ENCODE results near the gene CD244. TPM values are rescaled to one million over a fixed set of nuclear protein-coding genes. Genes with fewer than 3 reads are reported as not detected.

Gene CD244
- total RNA-seq, 2 donors from 2014 or later: 0.78 to 2.2 TPM

DNA sequence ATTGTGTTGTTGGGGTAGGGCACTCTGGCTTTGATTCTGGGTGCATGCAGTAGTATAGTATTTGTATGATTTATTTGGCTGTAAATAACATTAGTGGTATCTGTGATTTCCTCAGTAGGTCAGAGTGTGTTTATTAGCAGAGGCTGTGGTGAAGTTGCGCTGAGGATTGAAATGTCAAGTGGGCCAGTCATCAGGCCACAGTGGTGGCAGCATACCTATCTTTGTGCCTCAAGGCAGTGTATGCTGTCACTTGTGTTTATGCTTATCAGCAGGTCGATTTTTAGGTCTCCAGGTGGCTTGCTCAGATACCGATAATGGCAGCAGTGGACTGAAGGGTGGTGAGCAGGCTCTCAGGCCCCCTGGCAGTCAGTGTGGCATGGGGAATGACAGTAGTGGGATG lies 55.4 kb downstream of the CD244 start:
- Histone ChIP-seq H3K4me3 (no peak overlapping the region), H3K27ac (no peak overlapping the region), H3K36me3 (no peaks in the 10 kb centered on the region), H3K27me3 (replicated peaks; ENCODE audit: insufficient read depth) (no peaks in the 10 kb centered on the region), H3K9me3 (peaks cover 8% of the 10 kb centered on the region), H3K4me1 (ENCODE audit: control insufficient read depth in 1 of 2, low read depth in 2 of 2) (no peaks in the 10 kb centered on the region)
- ATAC-seq (ENCODE audit: insufficient number of reproducible peaks, low FRiP score, low read depth) (no peak), DNase-seq (ENCODE audit: low spot score) (no peak)
- TF ChIP-seq, protein P1, sequence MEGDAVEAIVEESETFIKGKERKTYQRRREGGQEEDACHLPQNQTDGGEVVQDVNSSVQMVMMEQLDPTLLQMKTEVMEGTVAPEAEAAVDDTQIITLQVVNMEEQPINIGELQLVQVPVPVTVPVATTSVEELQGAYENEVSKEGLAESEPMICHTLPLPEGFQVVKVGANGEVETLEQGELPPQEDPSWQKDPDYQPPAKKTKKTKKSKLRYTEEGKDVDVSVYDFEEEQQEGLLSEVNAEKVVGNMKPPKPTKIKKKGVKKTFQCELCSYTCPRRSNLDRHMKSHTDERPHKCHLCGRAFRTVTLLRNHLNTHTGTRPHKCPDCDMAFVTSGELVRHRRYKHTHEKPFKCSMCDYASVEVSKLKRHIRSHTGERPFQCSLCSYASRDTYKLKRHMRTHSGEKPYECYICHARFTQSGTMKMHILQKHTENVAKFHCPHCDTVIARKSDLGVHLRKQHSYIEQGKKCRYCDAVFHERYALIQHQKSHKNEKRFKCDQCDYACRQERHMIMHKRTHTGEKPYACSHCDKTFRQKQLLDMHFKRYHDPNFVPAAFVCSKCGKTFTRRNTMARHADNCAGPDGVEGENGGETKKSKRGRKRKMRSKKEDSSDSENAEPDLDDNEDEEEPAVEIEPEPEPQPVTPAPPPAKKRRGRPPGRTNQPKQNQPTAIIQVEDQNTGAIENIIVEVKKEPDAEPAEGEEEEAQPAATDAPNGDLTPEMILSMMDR (IDR thresholded peaks at IDR 0.05): no peak

DNA sequence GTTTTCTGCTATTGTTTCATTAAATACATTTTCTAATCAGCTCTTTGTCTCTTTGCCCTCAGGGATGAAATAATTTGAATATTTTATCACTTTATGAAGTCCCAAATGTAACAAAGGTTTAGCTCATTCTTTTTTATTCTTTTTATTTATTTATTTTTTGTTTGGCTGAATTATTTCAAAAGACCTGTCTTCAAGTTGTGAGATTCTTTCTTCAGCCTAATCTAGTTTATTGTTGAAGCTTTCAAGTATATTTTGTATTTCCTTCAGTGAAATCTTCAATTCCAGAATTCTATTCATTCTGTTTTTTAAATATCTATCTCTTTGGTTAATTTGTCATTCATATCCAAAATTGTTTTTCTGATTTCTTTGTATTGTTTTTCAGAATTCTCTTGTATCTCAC lies 55.9 kb downstream of the CD244 start:
- Histone ChIP-seq H3K4me1 (ENCODE audit: control insufficient read depth in 1 of 2, low read depth in 2 of 2) (no peaks in the 10 kb centered on the region), H3K27ac (no peak overlapping the region), H3K36me3 (no peaks in the 10 kb centered on the region), H3K4me3 (no peak overlapping the region), H3K27me3 (replicated peaks; ENCODE audit: insufficient read depth) (no peaks in the 10 kb centered on the region), H3K9me3 (peaks cover 8% of the 10 kb centered on the region)
- DNase-seq (ENCODE audit: low spot score): no peak
- TF ChIP-seq, protein P1 (IDR thresholded peaks at IDR 0.05): no peak
- no peak for ATAC-seq (ENCODE audit: insufficient number of reproducible peaks, low FRiP score, low read depth)

DNA sequence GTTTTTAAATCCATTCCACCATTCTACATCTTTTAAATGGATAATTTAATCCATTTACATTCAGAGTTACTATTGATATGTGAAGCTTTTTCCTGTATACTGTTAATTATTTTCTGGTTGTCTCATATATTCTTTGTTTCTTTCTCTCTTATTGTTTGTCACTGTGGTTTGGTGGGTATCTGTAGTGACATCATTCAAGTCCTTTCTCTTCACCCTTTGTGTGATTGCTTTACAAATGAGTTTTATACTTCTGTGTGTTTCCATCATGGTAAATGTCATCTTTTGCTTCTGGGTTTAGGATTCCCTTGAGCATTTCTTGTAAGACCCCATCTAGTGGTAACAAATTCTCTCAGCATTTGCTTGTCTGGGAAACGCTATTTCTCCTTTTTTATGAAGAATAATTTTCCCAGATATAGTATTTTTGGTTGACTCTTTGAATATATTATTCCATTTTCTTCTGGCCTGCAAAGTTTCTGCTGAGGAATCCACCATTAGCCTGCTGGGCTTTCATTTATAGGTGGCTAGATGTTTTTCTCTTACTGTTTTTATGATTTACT lies 56.5 kb downstream of the CD244 start:
- DNase-seq (ENCODE audit: low spot score) (no peak), ATAC-seq (ENCODE audit: insufficient number of reproducible peaks, low FRiP score, low read depth) (no peak)
- no peak overlapping the region for H3K4me3 ChIP-seq
- H3K27ac ChIP-seq: no peak overlapping the region
- no peaks in the 10 kb centered on the region for H3K36me3 ChIP-seq
- no peaks in the 10 kb centered on the region for H3K27me3 ChIP-seq (replicated peaks; ENCODE audit: insufficient read depth)
- TF ChIP-seq, protein P1 (IDR thresholded peaks at IDR 0.05): no peak
- no peaks in the 10 kb centered on the region for H3K4me1 ChIP-seq (ENCODE audit: control insufficient read depth in 1 of 2, low read depth in 2 of 2)
- H3K9me3 ChIP-seq: peaks cover 8% of the 10 kb centered on the region

DNA sequence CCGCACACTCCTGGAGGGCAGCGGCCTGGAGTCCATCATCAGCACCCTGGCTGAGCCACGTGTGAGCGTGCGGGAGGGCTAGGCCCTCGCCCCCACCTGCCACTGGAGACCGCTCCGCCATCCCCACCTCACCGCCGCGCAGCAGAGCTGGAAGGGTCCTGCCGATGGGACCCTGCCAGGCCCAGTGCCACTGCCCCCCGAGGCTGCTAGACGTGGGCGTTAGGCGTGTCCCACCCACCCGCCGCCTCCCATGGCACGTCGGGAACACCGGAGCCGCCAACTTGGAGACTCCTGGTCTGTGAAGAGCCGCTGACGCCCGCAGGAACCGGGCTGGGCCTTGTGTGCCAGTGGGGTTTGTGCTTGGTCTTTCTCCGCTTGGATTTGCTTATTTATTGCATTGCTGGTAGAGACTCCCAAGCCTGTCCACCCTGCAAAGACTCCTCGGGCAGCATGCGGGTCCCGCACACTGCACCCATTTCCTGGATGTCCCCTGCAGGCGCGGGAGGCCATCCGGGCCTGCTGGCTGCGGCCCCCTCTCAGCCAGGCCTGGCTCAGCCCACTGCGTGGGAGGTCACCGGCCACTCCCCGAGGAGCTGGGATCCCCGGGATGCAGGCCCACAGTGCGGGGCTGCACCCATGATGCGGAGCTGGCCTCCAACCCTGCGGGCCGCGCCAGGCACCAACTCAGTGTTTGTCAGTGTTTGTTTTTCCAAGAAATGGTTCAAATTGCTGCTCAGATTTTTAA lies 60.7 kb downstream of the CD244 start:
- TF ChIP-seq, protein P1 (IDR thresholded peaks at IDR 0.05): no peak
- no peaks in the 10 kb centered on the region for H3K27me3 ChIP-seq (replicated peaks; ENCODE audit: insufficient read depth)
- no peaks in the 10 kb centered on the region for H3K36me3 ChIP-seq
- DNase-seq (ENCODE audit: low spot score) (no peak), ATAC-seq (ENCODE audit: insufficient number of reproducible peaks, low FRiP score, low read depth) (no peak)
- H3K27ac ChIP-seq: no peak overlapping the region
- H3K4me1 ChIP-seq (ENCODE audit: control insufficient read depth in 1 of 2, low read depth in 2 of 2): no peaks in the 10 kb centered on the region
- peaks cover 6% of the 10 kb centered on the region for H3K9me3 ChIP-seq
- H3K4me3 ChIP-seq: no peak overlapping the region

DNA sequence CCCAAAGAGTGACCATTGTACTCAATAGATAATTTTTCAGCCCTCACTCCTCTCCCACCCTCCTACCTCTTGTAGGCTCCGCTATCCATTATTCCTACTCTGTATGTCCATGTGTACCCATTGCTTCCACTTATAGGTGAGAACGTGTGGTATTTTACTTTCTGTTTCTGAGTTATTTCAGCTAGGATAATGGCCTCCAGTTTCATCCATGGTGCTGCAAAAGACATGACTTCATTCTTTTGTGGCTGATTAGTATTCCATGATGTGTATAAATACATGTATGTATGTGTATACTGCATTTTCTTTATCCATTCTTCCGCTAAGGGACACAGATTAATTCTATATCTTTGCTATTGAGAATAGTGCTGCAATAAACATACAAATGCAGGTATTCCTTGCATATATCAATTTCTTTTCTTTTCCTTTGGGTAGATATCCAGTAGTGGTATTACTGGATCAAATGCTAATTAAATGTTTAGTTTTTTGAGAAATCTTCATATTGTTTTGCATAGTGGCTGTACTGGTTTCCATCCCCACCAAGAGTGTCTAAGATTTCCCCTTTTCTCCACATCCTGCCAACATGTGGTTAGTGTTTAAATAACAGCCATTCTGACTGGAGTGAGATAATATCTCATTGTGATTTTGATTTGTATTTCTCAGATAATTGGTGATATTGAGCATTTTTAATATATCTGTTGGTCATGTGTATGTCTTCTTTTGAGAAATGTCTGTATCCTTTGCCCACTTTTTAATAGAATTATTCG lies 61.9 kb downstream of the CD244 start:
- no peaks in the 10 kb centered on the region for H3K4me1 ChIP-seq (ENCODE audit: control insufficient read depth in 1 of 2, low read depth in 2 of 2)
- ATAC-seq (ENCODE audit: insufficient number of reproducible peaks, low FRiP score, low read depth) (no peak), DNase-seq (ENCODE audit: low spot score) (no peak)
- H3K9me3 ChIP-seq: no peaks in the 10 kb centered on the region
- TF ChIP-seq, protein P1 (IDR thresholded peaks at IDR 0.05): no peak
- H3K27me3 ChIP-seq (replicated peaks; ENCODE audit: insufficient read depth): no peaks in the 10 kb centered on the region
- H3K27ac ChIP-seq: no peak overlapping the region
- H3K4me3 ChIP-seq: no peak overlapping the region
- H3K36me3 ChIP-seq: no peaks in the 10 kb centered on the region

Data from thoracic aorta (tissue), 2 donors.